ENCODE data around the gene BBOX1.

DNA sequence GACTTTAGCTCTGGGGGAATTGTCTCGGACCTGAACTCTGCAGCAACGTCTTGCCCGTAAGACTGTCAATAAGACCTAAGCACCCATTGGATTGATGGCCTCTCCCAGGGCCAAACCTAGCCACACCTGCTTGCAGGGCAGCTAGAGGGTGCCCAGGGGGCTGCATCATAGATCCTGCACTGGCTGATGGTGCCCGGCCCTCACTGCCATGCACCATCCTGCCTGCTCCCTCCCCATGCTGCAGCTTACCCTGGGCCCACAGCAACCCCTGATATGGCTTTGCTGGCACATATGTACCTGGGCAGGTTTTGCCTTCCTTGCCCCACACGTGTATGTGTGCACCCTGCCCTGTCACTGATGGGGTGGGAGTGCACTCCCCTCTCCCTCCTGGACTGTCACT lies 8.9 kb upstream of the BBOX1 start:
- TF ChIP-seq, protein P1, sequence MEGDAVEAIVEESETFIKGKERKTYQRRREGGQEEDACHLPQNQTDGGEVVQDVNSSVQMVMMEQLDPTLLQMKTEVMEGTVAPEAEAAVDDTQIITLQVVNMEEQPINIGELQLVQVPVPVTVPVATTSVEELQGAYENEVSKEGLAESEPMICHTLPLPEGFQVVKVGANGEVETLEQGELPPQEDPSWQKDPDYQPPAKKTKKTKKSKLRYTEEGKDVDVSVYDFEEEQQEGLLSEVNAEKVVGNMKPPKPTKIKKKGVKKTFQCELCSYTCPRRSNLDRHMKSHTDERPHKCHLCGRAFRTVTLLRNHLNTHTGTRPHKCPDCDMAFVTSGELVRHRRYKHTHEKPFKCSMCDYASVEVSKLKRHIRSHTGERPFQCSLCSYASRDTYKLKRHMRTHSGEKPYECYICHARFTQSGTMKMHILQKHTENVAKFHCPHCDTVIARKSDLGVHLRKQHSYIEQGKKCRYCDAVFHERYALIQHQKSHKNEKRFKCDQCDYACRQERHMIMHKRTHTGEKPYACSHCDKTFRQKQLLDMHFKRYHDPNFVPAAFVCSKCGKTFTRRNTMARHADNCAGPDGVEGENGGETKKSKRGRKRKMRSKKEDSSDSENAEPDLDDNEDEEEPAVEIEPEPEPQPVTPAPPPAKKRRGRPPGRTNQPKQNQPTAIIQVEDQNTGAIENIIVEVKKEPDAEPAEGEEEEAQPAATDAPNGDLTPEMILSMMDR (IDR thresholded peaks at IDR 0.05; ENCODE audit: borderline replicate concordance, extremely low read depth, low read length, poor library complexity, severe bottlenecking) = no peak
- no peak for TF ChIP-seq EZH2 (IDR thresholded peaks at IDR 0.05; ENCODE audit: borderline replicate concordance, low read depth, low read length, severe bottlenecking)
